Right lobe of liver (tissue), 6 donors: ENCODE measurements around the gene TCOF1. TPM values are rescaled to one million over a fixed set of nuclear protein-coding genes. Genes with fewer than 3 reads are reported as not detected.

Experiments used
- ATAC-seq, 4 donors: fragments of 200-7000 bp; cut with Tn5 transposase; one replicate each; pipeline ENCODE4 v1.9.1; 2020; ENCODE audit warnings: mild to moderate bottlenecking in 4 of 4, moderate library complexity in 4 of 4
- DNase-seq, 3 donors: peaks; one replicate each; pipeline ENCODE4 v3.0.0-alpha.2; 2020
- H3K27ac ChIP-seq, 3 donors: fragments of 200-600 bp; one replicate each; pipeline ENCODE4 v1.8.0; 2022
- H3K27me3 ChIP-seq, 2 donors: fragments of 200-600 bp; one replicate each; pipeline ENCODE4 v1.8.0; 2022
- H3K36me3 ChIP-seq, 4 donors: fragments of 200-600 bp; sonication (generic) in 1 of 4; one replicate each; pipeline versions ENCODE4 v1.5.1 to v1.8.0; 2017 to 2022; ENCODE audit warnings: control low read depth in 1 of 4
- H3K4me1 ChIP-seq, 4 donors: fragments of 200-600 bp; sonication (generic) in 1 of 4; one replicate each; pipeline versions ENCODE4 v1.5.1 to v1.8.0; 2017 to 2022; ENCODE audit warnings: control low read depth in 1 of 4
- H3K4me3 ChIP-seq, 3 donors: fragments of 200-600 bp; one replicate each; pipeline ENCODE4 v1.8.0; 2022
- H3K9me3 ChIP-seq, 4 donors: fragments of 200-600 bp; sonication (generic) in 1 of 4; one replicate each; pipeline versions ENCODE4 v1.5.1 to v1.8.0; 2017 to 2022; ENCODE audit warnings: control low read depth in 1 of 4
- CTCF ChIP-seq, 4 donors: fragments of 200-600 bp in 3 of 4; fragments of 450-650 bp in 1 of 4; IDR thresholded peaks; one replicate each; pipeline versions ENCODE4 v1.5.1 to v1.8.0; 2016 to 2022; ENCODE audit warnings: antibody characterized with exemption in 4 of 4, mild to moderate bottlenecking in 2 of 4
- POLR2A ChIP-seq: fragments of 450-650 bp; IDR thresholded peaks from one replicate; pipeline ENCODE4 v1.6.1; 2017; ENCODE audit warnings: antibody characterized with exemption, mild to moderate bottlenecking
- WGBS: methylation state at CpG from one replicate; pipeline ENCODE4 v1.1.6; 2018; ENCODE audit warnings: low coverage, low lambda C conversion rate; ENCODE audit not compliant: insufficient coverage; ENCODE audit errors: missing lambda C conversion rate; 5-methylcytosine and 5-hydroxymethylcytosine counted together
- intact Hi-C, 2 donors: fragments of 100-400 bp; cut with DNase I; formaldehyde crosslinking; loops; one replicate each; pipeline versions ENCODE4 v1.11.2 to v1.14.1; 2022
- total RNA-seq, 6 experiments: library from RNA; depleted of rRNA in 2 of 6; stranded (reverse); fragments of >200 nt in 2 of 6; fragmentation: NEBNext Ultra II Directional in 3 of 6; extraction: Animal tissue kit (Norgen Biotek cat#: 25700) in 3 of 6; gene quantifications; one replicate each; pipeline versions ENCODE4 v1.1.0 to v1.2.4, GENCODE V29; 2016 to 2023
- donor health status: DM: no; HTN: yes; CAD: no.
- donor health status: DM: no; HTN: no; CAD: no.
- donor health status: DM: no; HTN: no; CAD: no.
- donor health status: DM: no; HTN: yes; CAD: no.
- donor health status: DM: no; HTN: yes; CAD: no.

Gene TCOF1
- total RNA-seq, 6 experiments from 2014 or later, result 6.7 to 12.0 (median 8.9) TPM

- TF ChIP-seq CTCF (IDR thresholded peaks at IDR 0.05) (no peak), POLR2A (no peak)
- Histone ChIP-seq H3K36me3 (peaks cover 0 to 47% (median 17%) of the 10 kb centered on the region in 4 donors), H3K4me1 (no peaks in the 10 kb centered on the region), H3K27ac (no peak overlapping the region), H3K27me3 (no peaks in the 10 kb centered on the region), H3K9me3 (no peaks in the 10 kb centered on the region), H3K4me3 (no peak overlapping the region)
- 60% methylated on average over 1 of the region's 7 CpGs for WGBS
- DNase-seq (no peak), ATAC-seq (no peak)
- intact Hi-C loops, result no loop called here
Measured at GRCh38 chr5:150392680-150393079, 35.2 kb downstream of the TCOF1 start.

- no peak for ATAC-seq
- no peaks in the 10 kb centered on the region for H3K27me3 ChIP-seq
- DNase-seq, result no peak
- no peak overlapping the region for H3K4me3 ChIP-seq
- TF ChIP-seq CTCF (IDR thresholded peaks at IDR 0.05), result no peak
- TF ChIP-seq POLR2A, result no peak
- no peaks in the 10 kb centered on the region for H3K9me3 ChIP-seq
- intact Hi-C loops, result no loop called here
- no peaks in the 10 kb centered on the region for H3K4me1 ChIP-seq
- peaks cover 0 to 44% (median 14%) of the 10 kb centered on the region in 4 donors for H3K36me3 ChIP-seq
- WGBS, result 79% methylated on average over 2 of the region's 3 CpGs
- H3K27ac ChIP-seq, result no peak overlapping the region
Measured at GRCh38 chr5:150393096-150393645, 35.7 kb downstream of the TCOF1 start.

GRCh38 chr5:150394131-150394530 is 36.6 kb downstream of the TCOF1 start:
- peaks cover 0 to 45% (median 12%) of the 10 kb centered on the region in 4 donors for H3K36me3 ChIP-seq
- TF ChIP-seq POLR2A (no peak), CTCF (IDR thresholded peaks at IDR 0.05) (no peak)
- DNase-seq (no peak), ATAC-seq (no peak)
- 80% methylated on average over 1 of the region's 3 CpGs for WGBS
- H3K27ac ChIP-seq, result no peak overlapping the region
- intact Hi-C loops, result no loop called here
- H3K4me1 ChIP-seq, result no peaks in the 10 kb centered on the region
- H3K9me3 ChIP-seq, result no peaks in the 10 kb centered on the region
- H3K4me3 ChIP-seq, result no peak overlapping the region
- no peaks in the 10 kb centered on the region for H3K27me3 ChIP-seq

GRCh38 chr5:150394912-150395687 is 37.6 kb downstream of the TCOF1 start:
- DNase-seq (no peak), ATAC-seq (peak in 2 of 4 donors; percentile 9 to 18)
- peaks cover 0 to 35% (median 8%) of the 10 kb centered on the region in 4 donors for H3K36me3 ChIP-seq
- intact Hi-C loops, result no loop called here
- no peaks in the 10 kb centered on the region for H3K4me1 ChIP-seq
- H3K27ac ChIP-seq, result no peak overlapping the region
- no peaks in the 10 kb centered on the region for H3K9me3 ChIP-seq
- TF ChIP-seq POLR2A (no peak), CTCF (IDR thresholded peaks at IDR 0.05) (no peak)
- H3K4me3 ChIP-seq, result no peak overlapping the region
- H3K27me3 ChIP-seq, result no peaks in the 10 kb centered on the region
- WGBS, result 82% methylated on average over 13 of the region's 13 CpGs
